GM10248 (cell line): Measurements from ENCODE around the gene AVPI1.

Source experiments
- CTCF ChIA-PET: fragments of 300-600 bp; sonication (Branson Sonifier 250); formaldehyde crosslinking; extraction: SDS; loops from one replicate; lab custom pipeline; 2021; ENCODE audit warnings: antibody characterized with exemption; lab: Yijun Ruan, JAX
- POLR2A ChIA-PET: fragments of 350-650 bp; sonication (Branson Sonifier 250); formaldehyde crosslinking; extraction: SDS; loops from one replicate; lab custom pipeline; 2020; ENCODE audit warnings: antibody characterized with exemption; lab: Yijun Ruan, JAX
- DNase-seq: peaks from one replicate; pipeline ENCODE4 v3.0.0; 2012; ENCODE audit errors: extremely low spot score
- TF ChIP-seq, protein P1 (sequence below): IDR thresholded peaks from 2 replicates; pipeline ENCODE4 v1.5.1; 2012; ENCODE audit warnings: mild to moderate bottlenecking, low read depth; ENCODE audit errors: extremely low read depth, missing control alignments, control extremely low read depth

Gene AVPI1

DNA sequence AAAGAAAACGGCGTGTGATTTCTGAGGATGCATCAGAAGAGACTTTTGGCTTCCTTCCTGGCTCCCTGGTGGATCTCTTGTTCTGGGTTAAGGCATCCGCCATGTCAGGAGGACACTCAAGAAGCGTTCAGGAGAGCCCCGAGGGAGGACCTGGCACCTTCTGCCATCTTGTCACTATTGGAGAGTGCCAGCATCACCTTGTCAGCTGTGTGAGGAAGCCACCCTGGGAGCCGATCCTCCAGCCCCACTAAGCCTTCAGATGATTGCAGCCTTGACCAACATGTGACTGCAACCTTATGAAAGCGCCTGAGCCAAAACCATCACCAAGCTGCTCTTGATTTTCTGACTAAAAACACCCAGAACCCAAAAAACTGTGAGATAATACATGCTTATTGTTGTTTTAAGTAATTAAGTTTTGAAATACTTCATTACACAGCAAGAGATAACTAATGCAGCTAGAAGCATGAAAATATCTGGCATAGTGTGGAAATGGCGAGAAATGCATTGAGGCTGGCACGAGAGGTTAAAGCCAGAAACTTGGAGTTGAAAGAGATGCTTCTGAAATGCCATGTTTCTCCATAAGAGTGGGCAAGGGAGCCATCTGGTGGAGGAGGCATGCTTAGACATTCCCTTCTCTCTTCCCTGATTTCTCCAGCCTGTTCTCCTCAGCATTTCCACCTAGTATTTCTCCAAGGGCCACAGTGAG lies 44.5 kb upstream of the AVPI1 start:
- peak; percentile 55 for DNase-seq
- ChIA-PET POLR2A (no interaction called here), CTCF (interaction anchor here (0.8 to 28.5 kb wide), 13 partner anchors 10 to 163 kb away, joined by 3 to 552 read pairs (median 4); partner anchors contain the start of genes ANKRD2, AVPI1 and MARVELD1)
- TF ChIP-seq, protein P1, sequence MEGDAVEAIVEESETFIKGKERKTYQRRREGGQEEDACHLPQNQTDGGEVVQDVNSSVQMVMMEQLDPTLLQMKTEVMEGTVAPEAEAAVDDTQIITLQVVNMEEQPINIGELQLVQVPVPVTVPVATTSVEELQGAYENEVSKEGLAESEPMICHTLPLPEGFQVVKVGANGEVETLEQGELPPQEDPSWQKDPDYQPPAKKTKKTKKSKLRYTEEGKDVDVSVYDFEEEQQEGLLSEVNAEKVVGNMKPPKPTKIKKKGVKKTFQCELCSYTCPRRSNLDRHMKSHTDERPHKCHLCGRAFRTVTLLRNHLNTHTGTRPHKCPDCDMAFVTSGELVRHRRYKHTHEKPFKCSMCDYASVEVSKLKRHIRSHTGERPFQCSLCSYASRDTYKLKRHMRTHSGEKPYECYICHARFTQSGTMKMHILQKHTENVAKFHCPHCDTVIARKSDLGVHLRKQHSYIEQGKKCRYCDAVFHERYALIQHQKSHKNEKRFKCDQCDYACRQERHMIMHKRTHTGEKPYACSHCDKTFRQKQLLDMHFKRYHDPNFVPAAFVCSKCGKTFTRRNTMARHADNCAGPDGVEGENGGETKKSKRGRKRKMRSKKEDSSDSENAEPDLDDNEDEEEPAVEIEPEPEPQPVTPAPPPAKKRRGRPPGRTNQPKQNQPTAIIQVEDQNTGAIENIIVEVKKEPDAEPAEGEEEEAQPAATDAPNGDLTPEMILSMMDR: peak; percentile 79

DNA sequence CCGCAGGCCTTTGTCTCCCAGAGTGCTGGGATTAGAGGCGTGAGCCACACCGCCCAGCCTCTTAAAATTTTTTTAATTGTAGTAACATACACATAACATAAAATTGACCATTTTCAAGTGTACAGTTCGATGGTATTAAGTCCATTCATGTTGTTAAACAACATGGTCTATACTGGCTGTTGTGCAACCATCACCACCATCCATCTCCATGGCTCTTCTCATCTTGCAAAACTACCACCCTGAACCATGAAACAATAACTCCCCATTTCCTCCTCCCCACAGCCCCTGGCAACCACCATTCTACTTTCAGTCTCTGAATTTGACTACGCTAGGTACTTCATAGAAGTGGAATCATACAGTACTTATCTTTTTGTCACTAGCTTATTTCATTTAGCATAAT lies 42.0 kb upstream of the AVPI1 start:
- TF ChIP-seq, protein P1: no peak
- POLR2A ChIA-PET: interaction anchor here (0.6 kb wide), 1 partner anchor 11 kb away, joined by 4 read pairs; no protein-coding TSS in a partner anchor
- DNase-seq: no peak
- CTCF ChIA-PET: interaction anchor here (1.4 to 28.5 kb wide), 4 partner anchors 21 to 157 kb away, joined by 4 to 552 read pairs (median 64); partner anchors contain the start of genes AVPI1 and MARVELD1

DNA sequence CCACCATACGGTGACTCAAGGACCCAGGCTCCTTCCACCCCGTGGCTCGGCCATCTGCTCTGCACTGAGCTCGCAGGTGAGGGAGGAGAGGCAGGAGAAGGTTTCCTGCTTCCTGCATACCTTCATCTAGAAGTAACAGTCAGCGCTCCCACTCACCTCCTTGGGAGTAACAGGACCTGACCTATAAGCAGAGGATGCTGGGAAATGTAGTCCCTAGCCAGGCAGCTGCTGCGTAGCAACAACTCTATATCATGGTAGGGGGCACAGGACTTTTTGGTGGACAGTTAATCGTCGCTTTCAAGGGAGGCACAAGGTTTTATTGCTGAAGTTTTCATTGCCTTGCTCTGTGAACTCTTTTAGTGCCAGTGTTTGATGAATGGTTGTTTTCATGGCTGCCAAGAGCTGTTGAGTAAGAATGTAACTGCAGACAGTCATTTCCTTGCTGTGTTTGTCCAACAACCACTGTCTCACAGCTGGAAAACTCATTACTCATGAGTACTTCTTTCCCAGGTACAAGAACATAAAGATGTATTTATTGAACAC lies 39.7 kb upstream of the AVPI1 start:
- TF ChIP-seq, protein P1: no peak
- ChIA-PET POLR2A (no interaction called here), CTCF (interaction anchor here (1.8 to 28.5 kb wide), 5 partner anchors 9 to 50 kb away, joined by 5 to 552 read pairs (median 8); partner anchors contain the start of genes MARVELD1 and ZFYVE27)
- DNase-seq: no peak

DNA sequence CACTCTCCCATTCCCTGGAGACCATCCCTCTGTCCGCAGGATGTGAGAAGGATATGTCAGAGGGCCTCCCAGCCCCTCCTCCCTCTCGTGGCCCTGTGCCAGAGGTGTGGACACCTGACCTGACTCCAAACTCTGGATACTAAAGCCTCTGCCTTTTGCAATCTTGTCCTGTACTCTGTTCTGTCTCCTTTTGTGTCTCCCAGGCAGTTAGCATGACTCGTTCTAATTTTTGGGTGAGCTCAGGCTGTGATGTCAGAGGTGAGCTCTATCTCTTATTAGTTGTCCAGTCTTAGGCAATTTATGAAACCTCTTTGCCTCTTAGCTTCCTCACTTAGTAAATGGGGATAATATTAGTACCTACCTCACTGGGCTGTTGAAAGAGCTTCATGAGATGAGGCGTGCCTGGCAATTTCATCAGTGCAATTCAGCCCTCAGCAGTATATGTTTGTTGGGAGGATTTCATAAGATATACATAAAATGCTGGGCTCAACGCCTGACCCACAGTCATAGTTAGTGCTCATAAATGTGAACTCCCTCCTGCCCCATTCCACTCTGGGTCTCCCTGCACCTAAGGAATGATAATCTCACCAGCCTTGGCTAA lies 37.4 kb upstream of the AVPI1 start:
- ChIA-PET CTCF (interaction anchor here (0.8 to 28.5 kb wide), 8 partner anchors 9 to 190 kb away, joined by 3 to 552 read pairs (median 4); partner anchors contain the start of genes AVPI1, MARVELD1 and ZFYVE27), POLR2A (no interaction called here)
- TF ChIP-seq, protein P1: no peak
- DNase-seq: no peak

DNA sequence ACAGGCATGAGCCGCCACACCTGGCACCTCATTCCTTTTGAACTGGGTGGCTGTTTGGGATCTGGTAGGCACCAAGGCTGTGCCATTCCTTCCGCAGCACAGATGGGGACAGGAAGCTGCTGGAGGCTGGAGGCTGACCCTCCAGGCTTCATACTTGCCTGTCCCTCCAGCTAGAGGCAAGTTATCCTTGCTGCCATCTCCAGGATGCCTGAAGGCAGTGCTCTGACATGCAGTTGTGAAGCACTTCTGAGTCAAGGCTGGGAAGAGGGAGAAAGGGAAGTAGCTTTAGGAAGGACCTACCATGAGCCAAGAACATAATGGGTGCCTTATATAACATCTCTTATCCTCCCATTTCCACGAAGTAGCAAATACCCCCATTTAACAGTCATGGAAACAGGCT lies 36.0 kb upstream of the AVPI1 start:
- ChIA-PET POLR2A (no interaction called here), CTCF (interaction anchor here (1.3 to 28.5 kb wide), 3 partner anchors 10 to 43 kb away, joined by 4 to 552 read pairs (median 95); partner anchors contain the start of genes MARVELD1 and ZFYVE27)
- no peak for DNase-seq
- TF ChIP-seq, protein P1: no peak
